ENCODE measurements around the gene ADGRE3. TPM values are rescaled to one million over a fixed set of nuclear protein-coding genes. Genes with fewer than 3 reads are reported as not detected.

ADGRE3 gene
- total RNA-seq = not detected in 2 replicates

GRCh38 chr19:14674764-14675163 is at the start of gene ADGRE3:
TSS of gene ADGRE3 (minus strand) at chr19:14674844. CDS start at chr19:14674770, 74 bp downstream.
- no peak for DNase-seq (ENCODE audit: low read depth in 2 of 2)

- no peak for DNase-seq (ENCODE audit: low read depth in 2 of 2)
Measured at GRCh38 chr19:14722127-14722526, 47.5 kb upstream of the ADGRE3 start.

GRCh38 chr19:14719162-14719561 is 44.5 kb upstream of the ADGRE3 start:
- no peak for DNase-seq (ENCODE audit: low read depth in 2 of 2)

GRCh38 chr19:14718522-14719116 is 44.0 kb upstream of the ADGRE3 start:
- DNase-seq (ENCODE audit: low read depth in 2 of 2) = no peak

GRCh38 chr19:14715841-14716240 is 41.2 kb upstream of the ADGRE3 start:
- no peak for DNase-seq (ENCODE audit: low read depth in 2 of 2)

- DNase-seq (ENCODE audit: low read depth in 2 of 2) = no peak
Measured at GRCh38 chr19:14704450-14704849, 29.8 kb upstream of the ADGRE3 start.

- no peak for DNase-seq (ENCODE audit: low read depth in 2 of 2)
Measured at GRCh38 chr19:14703833-14704232, 29.2 kb upstream of the ADGRE3 start.

GRCh38 chr19:14700711-14701375 is 26.2 kb upstream of the ADGRE3 start:
- DNase-seq (ENCODE audit: low read depth in 2 of 2) = no peak

- peak in 1 of 2 donors; percentile 57 for DNase-seq (ENCODE audit: low read depth in 2 of 2)
Measured at GRCh38 chr19:14699641-14700040, 25.0 kb upstream of the ADGRE3 start.

- no peak for DNase-seq (ENCODE audit: low read depth in 2 of 2)
Measured at GRCh38 chr19:14695471-14695870, 20.8 kb upstream of the ADGRE3 start.

GRCh38 chr19:14694641-14695266 is 20.1 kb upstream of the ADGRE3 start:
- DNase-seq (ENCODE audit: low read depth in 2 of 2) = no peak

GRCh38 chr19:14689598-14690503 is 15.2 kb upstream of the ADGRE3 start, which contains the start of gene ZNF333:
TSS of gene ZNF333 (plus strand) at chr19:14690048. CDS start at chr19:14693492, 3,444 bp downstream.
- DNase-seq (ENCODE audit: low read depth in 2 of 2) = peak; percentile 92 to 93

GRCh38 chr19:14686411-14686810 is 11.8 kb upstream of the ADGRE3 start:
- peak; percentile 31 to 34 for DNase-seq (ENCODE audit: low read depth in 2 of 2)

- DNase-seq (ENCODE audit: low read depth in 2 of 2) = no peak
Measured at GRCh38 chr19:14683439-14683838, 8.8 kb upstream of the ADGRE3 start.

- DNase-seq (ENCODE audit: low read depth in 2 of 2) = no peak
Measured at GRCh38 chr19:14682084-14682483, 7.4 kb upstream of the ADGRE3 start.

GRCh38 chr19:14678199-14678598 is 3.6 kb upstream of the ADGRE3 start:
- DNase-seq (ENCODE audit: low read depth in 2 of 2) = no peak

GRCh38 chr19:14677464-14677863 is 2.8 kb upstream of the ADGRE3 start:
- no peak for DNase-seq (ENCODE audit: low read depth in 2 of 2)

GRCh38 chr19:14676762-14677161 is 2.1 kb upstream of the ADGRE3 start:
- DNase-seq (ENCODE audit: low read depth in 2 of 2) = no peak

GRCh38 chr19:14673088-14673487 is 1.6 kb downstream of the ADGRE3 start:
- DNase-seq (ENCODE audit: low read depth in 2 of 2) = no peak

GRCh38 chr19:14672188-14672872 is 2.3 kb downstream of the ADGRE3 start:
- no peak for DNase-seq (ENCODE audit: low read depth in 2 of 2)

GRCh38 chr19:14670408-14670807 is 4.2 kb downstream of the ADGRE3 start:
- DNase-seq (ENCODE audit: low read depth in 2 of 2) = no peak
